Measurements from ENCODE around the gene CCSER1.

CCSER1 gene

GRCh38 chr4:91298156-91298700, 1171.0 kb downstream of the CCSER1 start:
- no peak overlapping the region for H3K4me2 ChIP-seq (ENCODE audit: low read depth, low read length, poor library complexity, severe bottlenecking)
- H3K79me2 ChIP-seq (ENCODE audit: insufficient read depth, low read length) = no peaks in the 10 kb centered on the region
- H3K4me1 ChIP-seq (ENCODE audit: insufficient read depth, low read length, poor library complexity, severe bottlenecking) = no peaks in the 10 kb centered on the region
- H4K20me1 ChIP-seq (ENCODE audit: insufficient read depth, low read length, poor library complexity, severe bottlenecking) = no peaks in the 10 kb centered on the region
- no peak overlapping the region for H2AFZ ChIP-seq (ENCODE audit: low read length)
- H3F3A ChIP-seq (ENCODE audit: low read depth) = no peaks in the 10 kb centered on the region
- H3K36me3 ChIP-seq (ENCODE audit: insufficient read depth, low read length) = no peaks in the 10 kb centered on the region
- H3K4me3 ChIP-seq (ENCODE audit: low read length, poor library complexity, severe bottlenecking) = no peak overlapping the region
- H3K9ac ChIP-seq (ENCODE audit: low read depth, low read length, poor library complexity, severe bottlenecking) = no peak overlapping the region
- H3K27me3 ChIP-seq (ENCODE audit: insufficient read depth, low read length, poor library complexity, severe bottlenecking) = no peaks in the 10 kb centered on the region
- TF ChIP-seq EZH2phosphoT487 (IDR thresholded peaks at IDR 0.05; ENCODE audit: borderline replicate concordance) (no peak), CTCF (conservative IDR thresholded peaks at IDR 0.05; ENCODE audit: low read length) (no peak)
- H3K9me2 ChIP-seq (replicated peaks; ENCODE audit: low read depth, low read length) = no peaks in the 10 kb centered on the region
- no peaks in the 10 kb centered on the region for H3K9me3 ChIP-seq (ENCODE audit: insufficient read depth, low read depth, low read length)

GRCh38 chr4:91298824-91299223, 1171.6 kb downstream of the CCSER1 start:
- H3K36me3 ChIP-seq (ENCODE audit: insufficient read depth, low read length) = no peaks in the 10 kb centered on the region
- no peaks in the 10 kb centered on the region for H3K9me2 ChIP-seq (replicated peaks; ENCODE audit: low read depth, low read length)
- no peaks in the 10 kb centered on the region for H3K79me2 ChIP-seq (ENCODE audit: insufficient read depth, low read length)
- TF ChIP-seq EZH2phosphoT487 (IDR thresholded peaks at IDR 0.05; ENCODE audit: borderline replicate concordance) (no peak), CTCF (conservative IDR thresholded peaks at IDR 0.05; ENCODE audit: low read length) (no peak)
- no peaks in the 10 kb centered on the region for H4K20me1 ChIP-seq (ENCODE audit: insufficient read depth, low read length, poor library complexity, severe bottlenecking)
- no peak overlapping the region for H3K9ac ChIP-seq (ENCODE audit: low read depth, low read length, poor library complexity, severe bottlenecking)
- H3K9me3 ChIP-seq (ENCODE audit: insufficient read depth, low read depth, low read length) = no peaks in the 10 kb centered on the region
- no peaks in the 10 kb centered on the region for H3F3A ChIP-seq (ENCODE audit: low read depth)
- H2AFZ ChIP-seq (ENCODE audit: low read length) = no peak overlapping the region
- no peak overlapping the region for H3K4me2 ChIP-seq (ENCODE audit: low read depth, low read length, poor library complexity, severe bottlenecking)
- no peaks in the 10 kb centered on the region for H3K27me3 ChIP-seq (ENCODE audit: insufficient read depth, low read length, poor library complexity, severe bottlenecking)
- H3K4me1 ChIP-seq (ENCODE audit: insufficient read depth, low read length, poor library complexity, severe bottlenecking) = no peaks in the 10 kb centered on the region
- H3K4me3 ChIP-seq (ENCODE audit: low read length, poor library complexity, severe bottlenecking) = no peak overlapping the region

GRCh38 chr4:91302120-91302519, 1174.9 kb downstream of the CCSER1 start:
- Histone ChIP-seq H3K9me2 (replicated peaks; ENCODE audit: low read depth, low read length) (no peaks in the 10 kb centered on the region), H3K4me1 (ENCODE audit: insufficient read depth, low read length, poor library complexity, severe bottlenecking) (no peaks in the 10 kb centered on the region), H3K36me3 (ENCODE audit: insufficient read depth, low read length) (no peaks in the 10 kb centered on the region), H3K4me3 (ENCODE audit: low read length, poor library complexity, severe bottlenecking) (no peak overlapping the region), H3K4me2 (ENCODE audit: low read depth, low read length, poor library complexity, severe bottlenecking) (no peak overlapping the region), H3K9ac (ENCODE audit: low read depth, low read length, poor library complexity, severe bottlenecking) (no peak overlapping the region), H3F3A (ENCODE audit: low read depth) (no peaks in the 10 kb centered on the region), H4K20me1 (ENCODE audit: insufficient read depth, low read length, poor library complexity, severe bottlenecking) (no peaks in the 10 kb centered on the region), H2AFZ (ENCODE audit: low read length) (no peak overlapping the region), H3K79me2 (ENCODE audit: insufficient read depth, low read length) (no peaks in the 10 kb centered on the region), H3K9me3 (ENCODE audit: insufficient read depth, low read depth, low read length) (no peaks in the 10 kb centered on the region), H3K27me3 (ENCODE audit: insufficient read depth, low read length, poor library complexity, severe bottlenecking) (no peaks in the 10 kb centered on the region)
- TF ChIP-seq EZH2phosphoT487 (IDR thresholded peaks at IDR 0.05; ENCODE audit: borderline replicate concordance) (no peak), CTCF (conservative IDR thresholded peaks at IDR 0.05; ENCODE audit: low read length) (no peak)

All from Loucy (cell line).